ENCODE results near the gene ELAVL3.

DNA sequence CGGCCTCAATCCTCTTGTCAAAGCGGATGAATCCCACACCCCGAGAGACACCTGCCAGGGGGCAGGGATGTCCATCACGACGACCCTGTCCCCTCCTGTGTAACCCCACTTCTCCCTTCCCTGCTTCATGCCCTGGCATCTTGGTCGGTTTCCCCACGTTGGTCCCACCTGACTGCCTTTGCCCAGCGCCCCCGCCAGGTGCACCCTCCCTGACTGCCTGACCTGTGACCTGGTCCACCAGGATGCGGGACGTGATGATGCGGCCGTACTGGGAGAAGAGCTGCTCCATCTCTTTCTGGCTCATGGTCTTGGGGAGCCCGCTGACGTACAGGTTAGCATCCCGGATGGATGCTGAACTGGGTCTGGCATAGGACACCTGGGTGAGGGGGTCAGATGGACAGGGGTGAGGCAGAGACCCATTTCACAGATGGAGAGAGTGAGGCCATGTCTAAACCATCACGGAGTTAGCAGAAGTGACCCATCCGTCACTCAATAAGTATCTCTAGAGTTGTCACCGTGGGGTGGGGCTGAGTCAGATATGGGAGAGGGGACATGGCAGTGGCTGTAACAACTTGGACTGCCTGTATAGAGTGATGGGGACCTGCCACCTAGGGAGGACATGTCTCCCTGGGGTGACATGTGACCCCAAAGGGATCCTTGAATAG lies 22.5 kb downstream of the ELAVL3 start:
- TF ChIP-seq POLR2A (IDR thresholded peaks at IDR 0.05) (no peak), POLR2AphosphoS5 (IDR thresholded peaks at IDR 0.05) (no peak)
- TF ChIP-seq, protein P1, sequence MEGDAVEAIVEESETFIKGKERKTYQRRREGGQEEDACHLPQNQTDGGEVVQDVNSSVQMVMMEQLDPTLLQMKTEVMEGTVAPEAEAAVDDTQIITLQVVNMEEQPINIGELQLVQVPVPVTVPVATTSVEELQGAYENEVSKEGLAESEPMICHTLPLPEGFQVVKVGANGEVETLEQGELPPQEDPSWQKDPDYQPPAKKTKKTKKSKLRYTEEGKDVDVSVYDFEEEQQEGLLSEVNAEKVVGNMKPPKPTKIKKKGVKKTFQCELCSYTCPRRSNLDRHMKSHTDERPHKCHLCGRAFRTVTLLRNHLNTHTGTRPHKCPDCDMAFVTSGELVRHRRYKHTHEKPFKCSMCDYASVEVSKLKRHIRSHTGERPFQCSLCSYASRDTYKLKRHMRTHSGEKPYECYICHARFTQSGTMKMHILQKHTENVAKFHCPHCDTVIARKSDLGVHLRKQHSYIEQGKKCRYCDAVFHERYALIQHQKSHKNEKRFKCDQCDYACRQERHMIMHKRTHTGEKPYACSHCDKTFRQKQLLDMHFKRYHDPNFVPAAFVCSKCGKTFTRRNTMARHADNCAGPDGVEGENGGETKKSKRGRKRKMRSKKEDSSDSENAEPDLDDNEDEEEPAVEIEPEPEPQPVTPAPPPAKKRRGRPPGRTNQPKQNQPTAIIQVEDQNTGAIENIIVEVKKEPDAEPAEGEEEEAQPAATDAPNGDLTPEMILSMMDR (IDR thresholded peaks at IDR 0.05) = no peak
